Psoas muscle (tissue), 8 donors: ENCODE measurements around the gene FYB1. TPM values are rescaled to one million over a fixed set of nuclear protein-coding genes. Genes with fewer than 3 reads are reported as not detected.

Experiments used
- ATAC-seq, 4 donors: fragments of 200-7000 bp; cut with Tn5 transposase; one replicate each; pipeline ENCODE4 v1.9.1; 2020; ENCODE audit warnings: moderate library complexity in 3 of 4, mild to moderate bottlenecking in 2 of 4
- DNase-seq, 2 donors: peaks; one replicate each; pipeline ENCODE4 v3.0.0-alpha.2; 2020
- H3K27ac ChIP-seq: fragments of 200-600 bp; one replicate; pipeline ENCODE4 v1.8.0; 2022
- H3K27me3 ChIP-seq, 3 donors: fragments of 200-600 bp in 1 of 3; one replicate each; pipeline versions ENCODE4 v1.6.1 to v1.8.0; 2013 to 2022; ENCODE audit warnings: low read length in 2 of 3, mild to moderate bottlenecking in 2 of 3, moderate library complexity in 1 of 3; ENCODE audit not compliant: insufficient read depth in 3 of 3
- H3K36me3 ChIP-seq, 2 donors: fragments of 200-600 bp in 1 of 2; one replicate each; pipeline versions ENCODE4 v1.6.1 to v1.8.0; 2013 to 2022; ENCODE audit warnings: low read depth in 1 of 2, mild to moderate bottlenecking in 1 of 2, moderate library complexity in 1 of 2; ENCODE audit not compliant: insufficient read depth in 1 of 2
- H3K4me1 ChIP-seq: fragments of 200-600 bp; one replicate; pipeline ENCODE4 v1.8.0; 2022
- H3K4me3 ChIP-seq: fragments of 200-600 bp; one replicate; pipeline ENCODE4 v1.8.0; 2022; ENCODE audit warnings: mild to moderate bottlenecking
- H3K9me3 ChIP-seq: fragments of 200-600 bp; one replicate; pipeline ENCODE4 v1.8.0; 2022
- CTCF ChIP-seq: fragments of 200-600 bp; IDR thresholded peaks from one replicate; pipeline ENCODE4 v1.8.0; 2022; ENCODE audit warnings: antibody characterized with exemption
- WGBS, 3 donors: extraction: QIAGEN DNeasy Blood & Tissue Kit; methylation state at CpG; one replicate each; pipeline versions ENCODE4 v1.1.6 to v1.1.7; 2013; 5-methylcytosine and 5-hydroxymethylcytosine counted together
- intact Hi-C, 2 donors: fragments of 100-400 bp; cut with DNase I; formaldehyde crosslinking; loops; one replicate each; pipeline versions ENCODE4 v1.11.0 to v1.14.2; 2022
- polyA plus RNA-seq, 3 donors: library from polyadenylated mRNA; stranded (reverse); fragments of 200-250 nt; gene quantifications; one replicate each; pipeline ENCODE4 v1.2.3, GENCODE V29; 2013
- total RNA-seq, 4 donors: library from RNA; stranded (reverse); fragmentation: NEBNext Ultra II Directional in 2 of 4; extraction: Animal tissue kit (Norgen Biotek cat#: 25700) in 2 of 4; gene quantifications; one replicate each; pipeline versions ENCODE4 v1.2.1 to v1.2.4, GENCODE V29; 2021 to 2023
- donor health status: healthy with polysubstance abuse.
- donor health status: DM: no; HTN: no; CAD: no; lungs with moderate emphysema.
- donor health status: Bipolar disorder and iron deficiency.
- donor health status: healthy.
- donor health status: DM: yes; HTN: yes; CAD: no.
- donor health status: DM: no; HTN: no; CAD: no.
- donor health status: DM: no; HTN: no; CAD: no.
- donor health status: DM: yes; HTN: yes; CAD: no.

The FYB1 gene
- total and polyA plus RNA-seq, 7 donors: 0.22 to 3.2 (median 1.3) TPM

- no peak for DNase-seq
- H3K4me1 ChIP-seq: peaks cover 5% of the 10 kb centered on the region
- no peak overlapping the region for H3K4me3 ChIP-seq
- WGBS, 3 donors: 74 to 80% (median 79%) methylated on average over 5 of the region's 5 CpGs
- no peaks in the 10 kb centered on the region for H3K27me3 ChIP-seq
- intact Hi-C loops: no loop called here
- H3K36me3 ChIP-seq: no peaks in the 10 kb centered on the region
- no peak for TF ChIP-seq CTCF
- ATAC-seq: no peak
- no peak overlapping the region for H3K27ac ChIP-seq
- peaks cover 6% of the 10 kb centered on the region for H3K9me3 ChIP-seq
These were observed 52.0 kb downstream of the FYB1 start for GRCh38 chr5:39167141-39167971.

GRCh38 chr5:39164529-39165402 is 54.6 kb downstream of the FYB1 start:
- WGBS, 3 donors: 75 to 88% (median 77%) methylated on average over 7 of the region's 7 CpGs
- ATAC-seq: peak in 1 of 4 donors; percentile 51
- intact Hi-C loops: no loop called here
- Histone ChIP-seq H3K9me3 (peaks cover 6% of the 10 kb centered on the region), H3K27me3 (no peaks in the 10 kb centered on the region), H3K4me1 (peaks cover 16% of the 10 kb centered on the region), H3K27ac (no peak overlapping the region), H3K4me3 (no peak overlapping the region), H3K36me3 (no peaks in the 10 kb centered on the region)
- DNase-seq: no peak
- no peak for TF ChIP-seq CTCF

GRCh38 chr5:39164016-39164415 is 55.3 kb downstream of the FYB1 start:
- Histone ChIP-seq H3K4me3 (no peak overlapping the region), H3K36me3 (no peaks in the 10 kb centered on the region), H3K9me3 (peaks cover 6% of the 10 kb centered on the region), H3K27ac (no peak overlapping the region), H3K4me1 (peaks cover 16% of the 10 kb centered on the region), H3K27me3 (no peaks in the 10 kb centered on the region)
- DNase-seq (no peak), ATAC-seq (no peak)
- intact Hi-C loops: no loop called here
- 15 to 29% (median 17%) methylated on average over 1 of the region's 1 CpG for WGBS, 3 donors
- no peak for TF ChIP-seq CTCF

GRCh38 chr5:39161578-39161977 is 57.8 kb downstream of the FYB1 start:
- Histone ChIP-seq H3K4me1 (peaks cover 11% of the 10 kb centered on the region), H3K27me3 (no peaks in the 10 kb centered on the region), H3K27ac (peak overlapping the region; percentile 63), H3K9me3 (peaks cover 6% of the 10 kb centered on the region), H3K36me3 (no peaks in the 10 kb centered on the region), H3K4me3 (no peak overlapping the region)
- TF ChIP-seq CTCF: no peak
- intact Hi-C loops: no loop called here
- peak; percentile 56 to 98 (median 94) for ATAC-seq
- no peak for DNase-seq
